Central memory CD8-positive, alpha-beta T cell (primary cell): Measurements from ENCODE around the gene NUF2.
"Not testable (repeated sequence)": the region's sequence is repeated elsewhere in the genome, so short reads cannot be mapped to it uniquely, and the experiment has no call there.

ENCODE experiments used
- ATAC-seq: fragments of 150-1000 bp; cut with Tn5 transposase; replicated peaks from 2 replicates; pipeline ENCODE4 v1.10.0; 2022; ENCODE audit warnings: mild to moderate bottlenecking, moderate FRiP score, moderate number of reproducible peaks; ENCODE audit not compliant: poor library complexity, severe bottlenecking; ENCODE audit errors: extremely low read depth
- DNase-seq, 2 donors: peaks; one replicate each; pipeline ENCODE4 v3.0.0; 2021; ENCODE audit warnings: low spot score in 2 of 2
- H3K27ac Mint-ChIP-seq: one replicate; pipeline ENCODE4 v1.8.0; 2022; ENCODE audit warnings: low read depth, mild to moderate bottlenecking, moderate library complexity, mixed read lengths
- H3K27me3 Mint-ChIP-seq: one replicate; pipeline ENCODE4 v1.8.0; 2022; ENCODE audit warnings: mixed read lengths
- H3K36me3 Mint-ChIP-seq: one replicate; pipeline ENCODE4 v1.8.0; 2022; ENCODE audit warnings: mild to moderate bottlenecking, moderate library complexity, mixed read lengths; ENCODE audit not compliant: insufficient read depth
- H3K4me1 Mint-ChIP-seq: one replicate; pipeline ENCODE4 v1.8.0; 2022; ENCODE audit warnings: mixed read lengths
- H3K4me3 Mint-ChIP-seq: one replicate; pipeline ENCODE4 v1.8.0; 2022; ENCODE audit warnings: mild to moderate bottlenecking, moderate library complexity, mixed read lengths
- H3K9me3 Mint-ChIP-seq: one replicate; pipeline ENCODE4 v1.8.0; 2022; ENCODE audit warnings: mixed read lengths

NUF2 gene

GRCh38 chr1:163351912-163352311 is 30.2 kb downstream of the NUF2 start:
- Mint-ChIP-seq H3K27ac (no peak overlapping the region), H3K27me3 (no peaks in the 10 kb centered on the region), H3K9me3 (no peaks in the 10 kb centered on the region), H3K36me3 (peaks cover 2% of the 10 kb centered on the region), H3K4me1 (no peaks in the 10 kb centered on the region), H3K4me3 (no peak overlapping the region)
- DNase-seq (no peak), ATAC-seq (no peak)

- H3K4me1 Mint-ChIP-seq = peaks cover 7% of the 10 kb centered on the region
- ATAC-seq = no peak
- no peak for DNase-seq
- H3K36me3 Mint-ChIP-seq = peaks cover 2% of the 10 kb centered on the region
- H3K9me3 Mint-ChIP-seq = no peaks in the 10 kb centered on the region
- no peak overlapping the region for H3K4me3 Mint-ChIP-seq
- no peaks in the 10 kb centered on the region for H3K27me3 Mint-ChIP-seq
- H3K27ac Mint-ChIP-seq = no peak overlapping the region
These were observed 35.6 kb downstream of the NUF2 start for GRCh38 chr1:163357378-163357777.

- not testable (repeated sequence) for H3K27me3 Mint-ChIP-seq, H3K9me3 Mint-ChIP-seq, H3K4me1 Mint-ChIP-seq, ATAC-seq, H3K4me3 Mint-ChIP-seq, H3K27ac Mint-ChIP-seq, H3K36me3 Mint-ChIP-seq, DNase-seq
These were observed 36.4 kb downstream of the NUF2 start for GRCh38 chr1:163358172-163358571.

- Mint-ChIP-seq H3K4me1 (peaks cover 7% of the 10 kb centered on the region), H3K4me3 (no peak overlapping the region), H3K27ac (no peak overlapping the region), H3K9me3 (no peaks in the 10 kb centered on the region), H3K27me3 (no peaks in the 10 kb centered on the region), H3K36me3 (peaks cover 2% of the 10 kb centered on the region)
- DNase-seq = no peak
- no peak for ATAC-seq
These were observed 39.6 kb downstream of the NUF2 start for GRCh38 chr1:163361123-163361934.

GRCh38 chr1:163365186-163365585 is 43.4 kb downstream of the NUF2 start:
- no peaks in the 10 kb centered on the region for H3K27me3 Mint-ChIP-seq
- no peak for DNase-seq
- H3K4me1 Mint-ChIP-seq = peaks cover 7% of the 10 kb centered on the region
- no peak overlapping the region for H3K27ac Mint-ChIP-seq
- H3K4me3 Mint-ChIP-seq = no peak overlapping the region
- ATAC-seq = no peak
- H3K36me3 Mint-ChIP-seq = no peaks in the 10 kb centered on the region
- H3K9me3 Mint-ChIP-seq = no peaks in the 10 kb centered on the region

GRCh38 chr1:163366555-163366954 is 44.8 kb downstream of the NUF2 start:
- DNase-seq (no peak), ATAC-seq (no peak)
- Mint-ChIP-seq H3K36me3 (no peaks in the 10 kb centered on the region), H3K4me1 (peaks cover 4% of the 10 kb centered on the region), H3K27me3 (no peaks in the 10 kb centered on the region), H3K4me3 (no peak overlapping the region), H3K9me3 (no peaks in the 10 kb centered on the region), H3K27ac (no peak overlapping the region)

GRCh38 chr1:163367721-163368120 is 46.0 kb downstream of the NUF2 start:
- Mint-ChIP-seq H3K9me3 (no peaks in the 10 kb centered on the region), H3K27me3 (no peaks in the 10 kb centered on the region), H3K4me1 (no peaks in the 10 kb centered on the region), H3K36me3 (no peaks in the 10 kb centered on the region), H3K4me3 (no peak overlapping the region), H3K27ac (no peak overlapping the region)
- ATAC-seq = no peak
- no peak for DNase-seq

- DNase-seq = no peak
- ATAC-seq = no peak
- Mint-ChIP-seq H3K4me3 (no peak overlapping the region), H3K27ac (no peak overlapping the region), H3K27me3 (peaks cover 35% of the 10 kb centered on the region), H3K36me3 (no peaks in the 10 kb centered on the region), H3K4me1 (no peaks in the 10 kb centered on the region), H3K9me3 (no peaks in the 10 kb centered on the region)
These were observed 50.8 kb downstream of the NUF2 start for GRCh38 chr1:163372576-163372975.

- ATAC-seq (no peak), DNase-seq (no peak)
- no peak overlapping the region for H3K4me3 Mint-ChIP-seq
- no peaks in the 10 kb centered on the region for H3K9me3 Mint-ChIP-seq
- no peak overlapping the region for H3K27ac Mint-ChIP-seq
- H3K4me1 Mint-ChIP-seq = no peaks in the 10 kb centered on the region
- H3K27me3 Mint-ChIP-seq = peaks cover 50% of the 10 kb centered on the region
- no peaks in the 10 kb centered on the region for H3K36me3 Mint-ChIP-seq
These were observed 56.8 kb downstream of the NUF2 start for GRCh38 chr1:163378554-163378953.

GRCh38 chr1:163379801-163380200 is 58.0 kb downstream of the NUF2 start:
- Mint-ChIP-seq H3K36me3 (no peaks in the 10 kb centered on the region), H3K9me3 (no peaks in the 10 kb centered on the region), H3K27me3 (peaks cover 39% of the 10 kb centered on the region), H3K4me1 (no peaks in the 10 kb centered on the region), H3K4me3 (no peak overlapping the region), H3K27ac (no peak overlapping the region)
- no peak for DNase-seq
- ATAC-seq = no peak

GRCh38 chr1:163381487-163382184 is 59.9 kb downstream of the NUF2 start:
- no peak overlapping the region for H3K4me3 Mint-ChIP-seq
- no peak overlapping the region for H3K27ac Mint-ChIP-seq
- no peaks in the 10 kb centered on the region for H3K4me1 Mint-ChIP-seq
- DNase-seq (no peak), ATAC-seq (no peak)
- peaks cover 26% of the 10 kb centered on the region for H3K27me3 Mint-ChIP-seq
- H3K9me3 Mint-ChIP-seq = no peaks in the 10 kb centered on the region
- H3K36me3 Mint-ChIP-seq = no peaks in the 10 kb centered on the region

GRCh38 chr1:163382395-163382794 is 60.6 kb downstream of the NUF2 start:
- DNase-seq (no peak), ATAC-seq (no peak)
- Mint-ChIP-seq H3K36me3 (no peaks in the 10 kb centered on the region), H3K4me3 (no peak overlapping the region), H3K4me1 (no peaks in the 10 kb centered on the region), H3K27me3 (peaks cover 26% of the 10 kb centered on the region), H3K27ac (no peak overlapping the region), H3K9me3 (no peaks in the 10 kb centered on the region)

- H3K27me3 Mint-ChIP-seq = peaks cover 51% of the 10 kb centered on the region
- ATAC-seq (no peak), DNase-seq (no peak)
- H3K36me3 Mint-ChIP-seq = peaks cover 2% of the 10 kb centered on the region
- no peaks in the 10 kb centered on the region for H3K9me3 Mint-ChIP-seq
- no peak overlapping the region for H3K4me3 Mint-ChIP-seq
- H3K4me1 Mint-ChIP-seq = no peaks in the 10 kb centered on the region
- no peak overlapping the region for H3K27ac Mint-ChIP-seq
These were observed 65.4 kb downstream of the NUF2 start for GRCh38 chr1:163387146-163387545.
